GM18526 (cell line): Measurements from ENCODE around the gene CDC37.

Experiments
- POLR2A ChIP-seq: IDR thresholded peaks from 3 replicates; pipeline ENCODE4 v1.6.1; 2011; ENCODE audit not compliant: insufficient read length; ENCODE audit errors: extremely low read depth

Gene CDC37

DNA sequence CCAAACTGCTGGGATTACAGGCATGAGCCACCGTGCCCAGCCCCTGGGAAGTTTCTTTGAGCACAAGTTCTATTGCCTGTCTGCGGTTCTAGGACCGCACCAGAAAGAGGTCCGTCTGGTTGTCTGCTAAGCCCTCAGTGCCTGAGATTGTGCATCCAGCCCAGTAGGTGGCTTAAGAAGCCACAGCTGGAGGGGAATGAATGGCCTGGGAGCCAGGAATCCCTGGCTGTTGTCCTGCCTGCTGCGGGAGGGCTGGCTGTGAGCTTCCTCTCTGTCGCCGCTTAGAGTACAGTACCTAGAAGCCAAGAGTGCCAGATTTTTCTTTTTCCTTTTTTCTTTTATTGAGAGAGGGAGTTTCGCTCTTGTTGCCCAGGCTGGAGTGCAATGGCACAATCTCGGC is 18.8 kb downstream of the CDC37 start:
- no peak for TF ChIP-seq POLR2A

DNA sequence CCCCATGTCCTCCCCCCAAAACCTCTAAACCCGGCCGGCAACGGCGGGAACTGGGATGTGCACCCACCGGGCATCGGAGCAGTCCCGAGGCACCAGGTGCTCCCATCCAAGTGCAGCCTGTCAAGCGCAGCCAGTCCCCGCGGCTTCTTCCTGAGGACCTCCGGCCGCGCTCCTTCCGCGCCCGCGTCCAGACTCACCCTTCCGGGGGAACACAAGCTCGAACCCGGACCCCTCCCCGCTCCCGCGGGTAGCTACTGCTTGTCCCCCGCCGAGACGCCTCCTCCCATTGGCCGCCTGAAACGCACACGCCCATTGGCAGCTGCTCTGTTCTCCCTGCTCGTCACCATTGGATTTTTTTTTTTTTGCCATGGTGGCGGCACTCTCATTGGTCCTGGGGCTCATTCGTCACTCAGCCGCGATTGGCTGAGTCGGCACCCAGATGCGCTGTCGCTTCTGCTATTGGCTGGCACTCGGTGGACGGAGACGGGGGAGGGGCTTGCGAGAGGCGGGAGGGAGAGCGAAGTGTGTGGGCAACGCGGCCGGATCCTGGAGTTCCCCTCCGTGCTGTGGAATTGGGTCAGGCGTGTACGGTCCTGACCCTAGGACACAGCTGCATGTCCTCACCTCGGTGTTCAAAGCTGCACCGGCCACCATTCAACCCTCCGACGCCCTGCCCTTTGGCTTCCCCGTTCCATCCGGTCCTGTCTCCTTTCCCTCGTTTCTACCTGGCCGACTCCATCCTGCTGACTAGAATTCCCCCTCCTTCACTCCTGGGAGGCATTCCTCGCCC is 22.8 kb downstream of the CDC37 start, which contains the start of gene TYK2:
TYK2 (minus strand) TSS at position 260 of the 790 bp plus-strand sequence. CDS start 2,166 bp downstream, outside the sequence.
- peak; percentile 73 for TF ChIP-seq POLR2A

GRCh38 chr19:10379880-10380312 is 23.4 kb downstream of the CDC37 start:
- TF ChIP-seq POLR2A: no peak

GRCh38 chr19:10378124-10378523 is 25.2 kb downstream of the CDC37 start:
- TF ChIP-seq POLR2A: no peak

DNA sequence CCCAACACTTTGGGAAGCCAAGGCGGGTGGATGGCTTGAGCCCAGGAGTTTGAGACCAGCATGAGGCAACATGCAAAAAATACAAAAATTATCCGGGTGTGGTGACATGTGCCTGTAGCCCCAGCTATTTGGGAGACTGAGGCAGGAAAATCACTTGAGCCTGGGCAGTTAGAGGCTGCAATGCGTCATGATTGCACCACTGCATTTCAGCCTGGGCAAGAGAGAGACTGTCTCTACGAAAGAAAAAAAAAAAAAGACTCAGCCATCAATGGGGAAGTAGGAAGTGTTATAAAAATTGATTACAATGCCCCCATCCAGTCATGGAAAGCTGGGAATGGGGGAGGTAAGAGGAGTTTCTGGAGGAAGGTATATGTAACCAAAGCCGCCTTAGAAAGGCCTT is 28.4 kb downstream of the CDC37 start:
- no peak for TF ChIP-seq POLR2A

DNA sequence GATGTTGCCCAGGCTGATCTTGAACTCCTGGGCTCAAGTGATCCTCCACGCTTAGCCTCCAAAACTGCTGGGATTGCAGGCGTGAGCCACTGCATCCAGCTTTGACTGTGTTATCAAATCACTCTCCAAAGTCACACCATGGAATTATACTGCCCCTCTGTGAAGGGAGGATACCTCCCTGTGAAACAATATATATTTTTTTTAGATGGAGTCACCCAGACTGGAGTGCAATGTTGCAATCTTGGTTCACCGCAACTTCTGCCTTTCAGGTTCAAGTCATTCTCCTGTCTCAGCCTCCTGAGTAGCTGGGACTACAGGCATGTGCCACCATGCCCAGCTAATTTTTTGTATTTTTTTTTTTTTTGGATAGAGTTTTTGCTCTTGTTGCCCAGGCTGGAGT is 30.7 kb downstream of the CDC37 start:
- TF ChIP-seq POLR2A: no peak

GRCh38 chr19:10368101-10368803 is 35.1 kb downstream of the CDC37 start:
- no peak for TF ChIP-seq POLR2A

- no peak for TF ChIP-seq POLR2A
Observed at GRCh38 chr19:10365518-10365917, 37.8 kb downstream of the CDC37 start.

- TF ChIP-seq POLR2A: no peak
Observed at GRCh38 chr19:10364644-10365043, 38.7 kb downstream of the CDC37 start.

DNA sequence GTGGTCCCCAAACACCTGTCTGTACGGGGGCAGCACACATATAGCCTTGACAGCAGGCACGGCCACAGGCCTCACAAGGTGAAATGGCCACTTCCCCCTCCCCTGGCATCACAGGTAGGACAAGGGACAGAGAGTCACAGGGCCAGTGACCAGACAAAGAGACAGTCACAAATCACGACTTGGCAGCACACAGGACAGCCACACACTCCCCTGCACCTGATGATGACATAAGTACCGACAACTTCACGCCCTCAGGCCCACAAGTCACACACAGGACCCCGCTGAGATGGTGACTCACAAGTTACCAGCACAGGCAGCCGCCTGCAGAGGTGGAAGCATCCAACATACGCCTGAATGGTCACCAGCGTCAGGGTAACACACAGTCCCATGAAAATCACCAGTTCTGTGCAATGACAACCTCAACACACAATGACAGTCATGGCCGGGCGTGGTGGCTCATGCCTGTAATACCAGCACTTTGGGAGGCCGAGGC is 39.5 kb downstream of the CDC37 start:
- TF ChIP-seq POLR2A: no peak

DNA sequence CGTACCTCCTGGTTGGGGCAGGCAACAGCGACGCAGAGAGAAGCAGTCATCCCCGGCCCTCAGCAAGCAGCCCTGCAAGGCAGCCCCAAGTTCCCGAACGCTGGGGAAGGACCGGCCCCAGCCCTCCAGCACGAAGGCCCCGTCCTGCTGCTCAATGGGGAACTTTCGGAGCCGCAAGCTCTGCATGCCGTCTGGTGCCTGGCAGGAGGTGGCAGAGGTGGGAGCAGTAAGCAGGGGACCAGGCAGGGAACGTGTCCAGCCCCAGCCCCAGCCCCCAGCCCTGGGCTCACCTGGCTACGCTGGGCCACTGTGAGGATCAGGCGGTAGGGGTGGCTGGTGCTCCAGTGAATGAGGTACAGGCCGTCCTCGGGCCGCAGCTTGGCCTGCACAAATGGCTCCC is 41.1 kb downstream of the CDC37 start:
- TF ChIP-seq POLR2A: no peak

DNA sequence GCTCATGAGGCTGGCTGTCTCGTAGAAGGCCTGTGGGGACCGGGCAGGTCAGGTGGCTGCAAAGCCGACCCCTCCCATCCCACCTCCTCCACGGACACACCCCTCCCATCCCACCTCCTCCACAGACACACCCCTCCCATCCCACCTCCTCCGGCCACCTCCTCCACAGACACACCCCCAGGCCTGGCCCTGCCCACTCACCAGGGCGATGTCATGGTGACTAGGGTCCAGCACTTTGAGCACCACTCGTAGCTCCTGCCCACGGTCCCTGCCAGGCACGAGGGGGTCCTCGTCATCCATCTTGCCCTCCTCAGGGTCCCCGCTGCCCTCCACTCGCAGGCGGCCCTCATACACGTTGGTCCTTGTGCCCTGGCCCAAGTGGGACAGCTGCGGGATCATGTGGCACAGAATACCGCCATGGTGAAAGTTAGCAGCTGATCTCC is 41.8 kb downstream of the CDC37 start:
- TF ChIP-seq POLR2A: no peak

GRCh38 chr19:10356431-10356830 is 46.9 kb downstream of the CDC37 start:
- TF ChIP-seq POLR2A: no peak

GRCh38 chr19:10353793-10354391 is 49.5 kb downstream of the CDC37 start:
- no peak for TF ChIP-seq POLR2A

DNA sequence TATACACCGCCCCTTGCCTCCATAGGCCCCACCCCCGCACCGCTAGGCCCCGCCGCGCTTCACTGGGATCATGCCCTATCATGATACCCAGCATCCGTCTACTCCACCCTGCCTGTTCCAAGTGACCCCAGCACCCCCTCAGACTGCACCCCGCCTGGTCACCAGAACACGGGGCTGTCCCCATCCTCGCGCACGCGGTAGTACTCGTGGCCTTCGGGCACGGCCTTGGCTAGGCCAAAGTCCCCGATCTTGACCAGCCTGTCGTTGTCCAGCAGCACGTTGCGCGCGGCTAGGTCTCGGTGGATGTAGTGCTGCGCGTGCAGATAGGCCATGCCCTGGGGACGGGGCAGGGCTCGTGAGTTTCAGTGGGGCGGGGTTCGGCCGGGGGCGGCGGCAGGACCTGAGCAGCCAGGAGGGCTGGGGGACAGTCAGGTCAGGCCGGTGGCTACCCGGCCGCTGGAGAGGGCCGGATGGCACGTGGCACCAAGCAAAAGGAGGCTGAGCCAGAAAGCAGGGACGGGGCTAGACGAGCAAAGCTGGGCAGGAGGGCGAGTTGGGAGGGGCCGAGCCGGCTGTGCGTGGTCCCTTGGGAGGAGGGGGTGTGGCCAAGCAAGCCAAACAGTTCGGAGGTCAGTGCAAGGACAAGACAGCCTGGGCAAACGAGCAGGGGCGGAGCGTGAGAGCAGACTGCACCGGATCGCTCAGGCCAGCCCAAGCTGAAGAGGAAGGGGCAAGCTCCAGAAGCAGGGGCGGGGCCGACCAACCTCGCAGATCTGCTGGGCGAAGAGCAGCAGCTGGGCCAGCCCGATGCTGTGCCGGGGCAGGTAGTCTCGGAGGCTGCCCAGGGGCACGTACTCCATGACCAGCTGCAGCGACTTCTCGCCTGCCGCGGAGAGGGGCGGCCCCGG is 50.3 kb downstream of the CDC37 start:
- TF ChIP-seq POLR2A: no peak

GRCh38 chr19:10346509-10346908 is 56.8 kb downstream of the CDC37 start:
- no peak for TF ChIP-seq POLR2A
